Stimulated activated CD4-positive, alpha-beta T cell treated with anti-CD3 and anti-CD28 coated beads, TNF-alpha, amount 100 ng/mL, for 1 hour (primary cell): ENCODE data around the gene XPOT.
"Not testable (repeated sequence)": the region's sequence is repeated elsewhere in the genome, so short reads cannot be mapped to it uniquely, and the experiment has no call there.

Source experiments
- DNase-seq, 3 donors: peaks; one replicate each; pipeline ENCODE4 v3.0.0-alpha.2; 2020; ENCODE audit warnings: low read depth in 3 of 3, low spot score in 1 of 3

XPOT gene, protein sequence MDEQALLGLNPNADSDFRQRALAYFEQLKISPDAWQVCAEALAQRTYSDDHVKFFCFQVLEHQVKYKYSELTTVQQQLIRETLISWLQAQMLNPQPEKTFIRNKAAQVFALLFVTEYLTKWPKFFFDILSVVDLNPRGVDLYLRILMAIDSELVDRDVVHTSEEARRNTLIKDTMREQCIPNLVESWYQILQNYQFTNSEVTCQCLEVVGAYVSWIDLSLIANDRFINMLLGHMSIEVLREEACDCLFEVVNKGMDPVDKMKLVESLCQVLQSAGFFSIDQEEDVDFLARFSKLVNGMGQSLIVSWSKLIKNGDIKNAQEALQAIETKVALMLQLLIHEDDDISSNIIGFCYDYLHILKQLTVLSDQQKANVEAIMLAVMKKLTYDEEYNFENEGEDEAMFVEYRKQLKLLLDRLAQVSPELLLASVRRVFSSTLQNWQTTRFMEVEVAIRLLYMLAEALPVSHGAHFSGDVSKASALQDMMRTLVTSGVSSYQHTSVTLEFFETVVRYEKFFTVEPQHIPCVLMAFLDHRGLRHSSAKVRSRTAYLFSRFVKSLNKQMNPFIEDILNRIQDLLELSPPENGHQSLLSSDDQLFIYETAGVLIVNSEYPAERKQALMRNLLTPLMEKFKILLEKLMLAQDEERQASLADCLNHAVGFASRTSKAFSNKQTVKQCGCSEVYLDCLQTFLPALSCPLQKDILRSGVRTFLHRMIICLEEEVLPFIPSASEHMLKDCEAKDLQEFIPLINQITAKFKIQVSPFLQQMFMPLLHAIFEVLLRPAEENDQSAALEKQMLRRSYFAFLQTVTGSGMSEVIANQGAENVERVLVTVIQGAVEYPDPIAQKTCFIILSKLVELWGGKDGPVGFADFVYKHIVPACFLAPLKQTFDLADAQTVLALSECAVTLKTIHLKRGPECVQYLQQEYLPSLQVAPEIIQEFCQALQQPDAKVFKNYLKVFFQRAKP

DNA sequence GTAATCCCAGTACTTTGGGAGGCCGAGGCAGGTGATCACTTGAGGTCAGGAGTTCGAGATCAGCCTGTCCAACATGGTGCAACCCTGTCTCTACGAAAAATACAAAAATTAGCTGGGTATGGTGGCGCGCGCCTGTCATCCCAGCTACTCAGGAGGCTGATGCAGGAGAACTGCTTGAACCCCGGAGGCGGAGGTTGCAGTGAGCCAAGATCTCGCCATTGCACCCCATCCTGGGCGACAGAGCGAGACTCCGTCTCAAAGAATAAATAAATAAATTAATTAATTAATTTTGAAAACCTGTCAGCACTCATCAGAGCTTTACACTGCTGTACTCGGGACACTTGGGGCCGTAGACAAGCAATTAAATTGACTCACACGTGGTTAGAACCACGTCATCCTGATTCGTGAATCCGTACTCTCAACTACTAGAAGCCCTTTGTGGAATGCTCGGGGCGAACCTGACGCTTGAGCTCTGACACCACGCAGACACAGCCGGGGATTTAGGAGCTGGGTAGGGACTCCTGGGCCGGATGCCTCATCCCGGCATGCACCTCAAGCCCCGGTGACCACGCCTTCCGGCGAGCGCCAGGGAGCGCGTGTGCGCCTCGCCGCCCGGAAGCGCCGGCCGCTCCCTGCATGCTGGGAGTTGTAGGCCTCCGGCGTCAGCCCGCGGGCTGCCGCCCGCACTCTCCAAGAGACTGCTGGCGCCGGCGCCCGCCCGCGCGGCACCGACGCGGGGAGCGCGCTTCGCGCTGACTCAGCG, at the start of gene XPOT:
XPOT (plus strand) TSS at position 686 of the 763 bp plus-strand sequence. CDS start 5,644 bp downstream, outside the sequence.
- peak; percentile 81 to 84 (median 84) for DNase-seq

DNA sequence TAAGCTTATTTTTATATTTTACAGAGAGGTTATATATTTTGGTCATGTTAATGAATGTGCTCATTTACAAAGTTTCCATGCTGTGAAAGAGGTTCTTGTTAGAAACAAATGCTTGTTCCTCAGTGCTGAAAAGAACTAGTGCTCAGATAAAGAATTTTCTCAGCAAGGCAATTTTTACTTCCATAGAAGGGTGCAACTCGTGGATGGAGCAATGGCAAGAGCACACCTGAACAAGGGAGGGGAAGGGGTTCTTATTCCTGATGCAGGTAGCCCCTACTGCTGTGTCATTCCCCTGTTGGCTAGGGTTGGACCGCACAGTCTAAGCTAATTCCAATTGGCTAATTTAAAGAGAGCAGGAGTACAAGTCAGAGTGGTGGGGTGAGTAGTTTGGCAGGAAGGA, 48.0 kb upstream of the XPOT start:
- DNase-seq: not testable (repeated sequence)

DNA sequence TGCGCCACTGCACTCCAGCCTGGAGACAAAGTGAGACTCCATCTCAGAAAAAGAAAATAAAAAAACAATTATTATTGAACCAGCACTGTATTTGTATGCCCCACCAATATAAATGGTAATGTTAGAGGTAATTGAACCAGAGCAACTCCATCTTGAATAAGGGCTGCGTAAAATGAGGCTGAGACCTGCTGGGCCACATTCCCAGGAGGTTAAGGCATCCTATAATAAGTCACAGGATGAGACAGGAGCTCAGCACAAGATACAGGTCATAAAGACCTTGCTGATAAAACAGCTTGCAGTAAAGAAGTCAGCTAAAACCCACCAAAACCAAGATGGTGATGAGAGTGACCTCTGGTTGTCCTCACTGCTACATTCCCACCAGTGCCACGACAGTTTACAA, 43.0 kb upstream of the XPOT start:
- not testable (repeated sequence) for DNase-seq

DNA sequence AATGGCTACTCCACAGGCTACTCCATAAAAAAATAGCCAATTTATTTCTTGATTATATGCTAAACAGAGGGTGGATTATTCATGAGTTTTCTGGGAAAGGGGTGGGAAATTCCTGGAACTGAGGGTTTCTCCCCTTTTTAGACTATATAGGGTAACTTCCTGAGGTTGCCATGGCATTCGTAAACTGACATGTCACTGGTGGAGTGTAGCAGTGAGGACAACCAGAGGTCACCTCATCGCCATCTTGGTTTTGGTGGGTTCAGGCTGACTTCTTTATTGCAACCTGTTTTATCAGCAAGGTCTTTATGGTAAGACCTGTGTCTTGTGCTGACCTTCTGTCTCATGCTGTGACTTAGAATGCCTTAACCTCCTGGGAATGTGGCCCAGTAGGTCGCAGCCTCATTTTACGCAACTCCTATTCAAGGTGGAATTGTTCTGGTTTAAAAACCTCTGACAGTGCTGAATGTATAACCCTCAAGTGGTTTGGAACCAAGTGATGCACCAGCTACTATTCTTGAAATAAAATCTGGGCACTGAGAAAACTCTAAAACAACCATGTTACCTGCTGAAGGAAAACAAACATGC, 41.4 kb upstream of the XPOT start:
- DNase-seq: no peak

DNA sequence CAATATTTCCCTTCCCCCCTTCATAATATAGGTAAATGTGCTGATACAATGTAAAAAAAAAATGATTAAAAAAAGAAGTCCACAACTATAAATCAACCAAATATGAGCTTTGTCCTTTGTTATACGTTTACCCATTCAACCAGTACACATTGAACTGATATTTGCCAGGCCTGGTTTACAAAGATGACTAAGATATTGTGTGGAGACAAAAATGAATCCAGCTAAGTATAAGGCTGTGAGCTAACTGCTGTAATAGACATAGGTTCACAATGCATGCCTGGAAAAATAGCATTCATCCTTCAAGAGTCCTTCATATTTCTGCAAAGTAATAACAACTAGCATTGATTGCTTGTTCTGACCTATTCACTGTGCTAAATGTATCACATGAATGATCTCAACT, 20.5 kb upstream of the XPOT start:
- no peak for DNase-seq

DNA sequence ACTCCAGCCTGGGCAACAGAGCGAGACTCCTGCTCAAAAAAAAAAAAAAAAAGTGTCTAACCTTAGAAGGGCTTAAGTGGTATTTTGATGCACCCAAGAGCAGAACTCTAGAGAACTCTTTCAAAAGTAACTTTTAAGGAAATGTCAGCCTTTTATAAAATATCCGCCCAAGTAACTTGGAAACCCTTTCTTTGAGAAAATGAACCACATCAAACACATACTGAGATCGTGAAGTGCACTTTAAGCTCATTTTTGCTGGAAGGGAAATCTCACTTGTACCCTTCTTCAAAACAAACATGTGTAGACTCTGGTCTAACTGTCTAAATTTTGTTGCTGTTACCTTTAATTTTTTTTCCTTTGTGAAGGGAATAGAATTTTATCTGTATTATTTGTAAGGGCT, 19.2 kb upstream of the XPOT start:
- DNase-seq: no peak

DNA sequence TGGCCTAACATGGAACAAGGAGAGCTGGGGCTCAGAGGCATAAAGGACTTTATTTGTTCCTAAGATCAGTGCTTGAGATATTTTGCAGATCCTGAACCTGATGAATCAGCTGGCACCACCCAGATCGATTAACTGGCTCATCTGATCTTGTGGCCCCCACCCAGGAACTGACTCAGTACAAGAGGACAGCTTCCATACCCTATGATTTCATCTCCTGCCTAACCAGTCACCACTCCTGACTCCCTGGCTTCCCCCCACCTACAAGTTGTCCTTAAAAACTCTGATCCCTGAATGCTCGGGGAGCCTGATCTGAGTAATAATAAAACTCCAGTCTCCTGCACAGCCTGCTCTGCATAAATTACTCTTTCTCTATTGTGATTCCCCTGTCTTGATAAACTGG, 18.7 kb upstream of the XPOT start:
- no peak for DNase-seq

DNA sequence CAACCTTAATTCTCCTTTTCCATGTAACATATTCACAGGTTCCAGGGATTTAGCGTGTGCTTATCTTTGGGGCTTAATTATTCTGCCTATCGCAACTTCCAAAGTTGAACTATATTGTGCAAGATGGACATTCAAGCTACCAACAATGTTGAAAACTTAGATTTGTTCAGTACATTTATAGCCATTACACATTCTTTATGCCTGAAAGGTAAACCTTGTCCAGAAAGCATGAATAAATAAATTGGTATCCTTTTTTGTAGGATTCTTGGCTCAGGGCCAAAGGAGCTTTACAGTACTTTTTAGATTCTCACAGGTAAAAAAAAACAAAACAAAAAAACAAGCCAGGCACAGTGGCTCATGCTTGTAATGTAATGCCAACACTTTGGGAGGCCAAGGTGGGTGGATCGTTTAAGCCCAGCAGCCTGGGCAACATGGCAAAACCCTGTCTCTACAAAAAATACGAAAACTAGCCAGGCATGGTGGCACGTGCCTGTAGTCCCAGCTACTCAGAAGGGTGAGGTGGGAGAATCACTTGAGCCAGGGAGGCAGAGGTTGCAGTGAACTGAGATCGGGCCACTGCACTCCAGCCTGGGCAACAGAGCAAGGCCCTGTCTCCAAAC, 16.9 kb upstream of the XPOT start:
- no peak for DNase-seq

DNA sequence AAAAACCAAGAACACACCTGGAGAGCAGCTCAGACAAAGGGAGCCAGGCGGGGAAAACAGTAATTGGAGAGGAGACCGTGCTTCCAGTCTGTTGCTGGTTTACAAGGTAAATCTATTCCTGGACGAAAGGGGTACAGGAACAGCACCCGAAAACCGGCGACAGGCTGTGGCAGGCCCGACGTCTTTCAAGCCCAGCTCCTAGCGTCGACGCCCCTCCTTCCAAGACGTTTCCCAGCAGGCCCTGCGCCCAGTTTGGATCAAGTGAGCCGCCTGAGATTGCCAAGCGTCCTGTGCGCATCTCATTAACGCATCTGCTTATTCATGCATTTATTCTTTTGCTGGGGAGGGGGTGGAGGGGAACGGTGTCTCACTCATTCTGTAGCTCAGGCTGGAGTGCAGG, 15.0 kb upstream of the XPOT start:
- DNase-seq: no peak

DNA sequence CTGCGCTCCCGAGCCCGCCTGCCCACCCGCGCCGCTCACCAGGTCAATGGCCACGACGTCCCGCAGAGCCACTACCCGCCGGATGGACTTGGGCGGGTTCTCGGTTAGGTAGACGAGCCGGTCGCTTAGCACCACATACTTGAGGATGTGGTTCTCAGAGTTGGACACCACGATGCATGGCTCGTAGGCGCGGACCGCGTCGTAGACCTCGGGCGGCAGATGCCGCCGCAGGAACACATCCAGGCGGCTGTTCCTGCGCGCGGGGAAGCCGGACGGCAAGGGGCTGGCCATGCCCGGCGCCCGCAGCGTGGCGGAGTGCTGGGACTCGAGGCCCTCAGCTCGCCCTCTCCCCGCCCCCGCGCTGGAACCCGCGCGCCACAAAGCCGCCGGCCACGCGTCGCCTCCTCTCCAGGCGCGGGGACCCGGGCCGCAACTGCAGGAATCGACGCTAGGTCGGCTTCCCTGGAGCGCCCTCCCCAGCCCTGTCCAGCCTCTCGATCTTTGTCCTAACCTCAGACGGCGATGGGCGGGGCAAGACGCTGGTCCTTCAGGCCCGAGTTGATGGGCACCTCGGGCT, 13.8 kb upstream of the XPOT start, which contains the start of gene C12orf56:
C12orf56 (minus strand) TSS at position 484 of the 577 bp plus-strand sequence; CDS start at position 291, 193 bp downstream.
- DNase-seq: no peak

DNA sequence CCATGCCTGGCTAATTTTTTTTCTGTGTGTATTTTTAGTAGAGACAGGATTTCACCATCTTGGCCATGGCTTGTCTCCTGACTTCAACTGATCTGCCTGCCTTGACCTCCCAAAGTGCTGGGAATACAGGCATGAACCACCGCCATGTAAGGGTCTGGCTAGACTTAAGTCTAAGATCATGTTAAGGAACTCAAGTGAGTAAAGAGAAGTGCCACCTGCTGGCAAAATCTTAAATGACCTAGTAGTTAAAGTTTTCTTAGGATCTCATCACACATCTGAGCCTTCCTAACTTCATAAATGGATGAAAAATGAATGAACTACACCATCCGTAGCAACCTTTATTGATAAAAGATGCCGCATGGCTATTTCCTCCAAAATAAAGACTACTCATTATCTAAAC, 12.0 kb upstream of the XPOT start:
- DNase-seq: no peak

DNA sequence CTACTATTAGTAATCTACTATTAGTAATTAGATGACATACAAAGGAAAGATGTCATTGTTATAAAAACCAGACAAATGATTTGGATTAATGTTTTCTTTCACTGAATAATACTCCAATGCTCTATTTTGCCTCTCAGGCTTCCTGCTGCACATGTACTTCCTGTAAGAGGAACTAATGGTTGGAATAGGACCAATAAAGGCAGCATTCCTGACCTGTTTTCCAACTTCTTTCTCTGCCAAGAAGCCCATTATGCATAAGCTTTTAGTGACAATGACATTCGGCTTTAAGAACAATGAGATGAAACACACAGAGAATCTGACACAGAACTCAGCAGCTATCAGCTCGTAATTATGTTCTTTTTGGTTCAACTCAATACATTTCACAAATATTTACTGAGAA, 8.5 kb upstream of the XPOT start:
- no peak for DNase-seq

DNA sequence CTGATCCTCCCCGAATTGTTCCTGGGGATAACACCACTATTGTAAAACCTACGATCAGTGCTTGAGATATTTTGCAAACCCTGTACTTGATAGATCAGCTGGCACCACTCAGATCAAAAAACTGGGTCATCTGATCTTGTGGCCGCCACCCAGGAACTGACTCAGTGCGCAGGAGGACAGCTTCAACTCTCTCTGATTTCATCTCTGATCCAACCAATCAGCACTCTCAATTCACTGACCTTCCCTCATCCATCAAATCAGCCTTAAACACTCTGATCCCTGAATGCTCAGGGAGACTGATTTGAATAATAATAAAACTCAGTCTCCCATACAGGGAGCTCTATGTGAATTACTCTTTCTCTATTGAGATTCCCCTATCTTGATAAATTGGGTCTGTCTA, 4.2 kb upstream of the XPOT start:
- no peak for DNase-seq

DNA sequence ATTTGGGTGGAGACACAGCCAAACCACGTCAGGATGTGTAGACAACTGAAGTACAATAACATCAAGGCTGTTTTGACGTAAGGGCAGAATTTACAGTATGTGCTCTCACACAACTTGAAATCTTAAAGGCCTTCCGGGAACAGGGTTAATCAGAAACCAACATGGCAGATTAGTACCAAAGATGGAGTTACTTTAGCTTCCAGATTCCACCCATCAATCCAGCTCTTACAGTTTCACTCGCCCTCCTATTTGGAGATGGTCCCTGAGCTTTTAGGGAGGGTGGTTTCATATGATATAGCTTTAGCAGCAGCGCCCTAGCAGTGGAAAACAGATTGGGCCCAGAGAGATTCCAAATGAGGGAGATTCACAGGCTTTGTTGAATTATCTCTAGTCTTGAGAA, 2.0 kb upstream of the XPOT start:
- no peak for DNase-seq

DNA sequence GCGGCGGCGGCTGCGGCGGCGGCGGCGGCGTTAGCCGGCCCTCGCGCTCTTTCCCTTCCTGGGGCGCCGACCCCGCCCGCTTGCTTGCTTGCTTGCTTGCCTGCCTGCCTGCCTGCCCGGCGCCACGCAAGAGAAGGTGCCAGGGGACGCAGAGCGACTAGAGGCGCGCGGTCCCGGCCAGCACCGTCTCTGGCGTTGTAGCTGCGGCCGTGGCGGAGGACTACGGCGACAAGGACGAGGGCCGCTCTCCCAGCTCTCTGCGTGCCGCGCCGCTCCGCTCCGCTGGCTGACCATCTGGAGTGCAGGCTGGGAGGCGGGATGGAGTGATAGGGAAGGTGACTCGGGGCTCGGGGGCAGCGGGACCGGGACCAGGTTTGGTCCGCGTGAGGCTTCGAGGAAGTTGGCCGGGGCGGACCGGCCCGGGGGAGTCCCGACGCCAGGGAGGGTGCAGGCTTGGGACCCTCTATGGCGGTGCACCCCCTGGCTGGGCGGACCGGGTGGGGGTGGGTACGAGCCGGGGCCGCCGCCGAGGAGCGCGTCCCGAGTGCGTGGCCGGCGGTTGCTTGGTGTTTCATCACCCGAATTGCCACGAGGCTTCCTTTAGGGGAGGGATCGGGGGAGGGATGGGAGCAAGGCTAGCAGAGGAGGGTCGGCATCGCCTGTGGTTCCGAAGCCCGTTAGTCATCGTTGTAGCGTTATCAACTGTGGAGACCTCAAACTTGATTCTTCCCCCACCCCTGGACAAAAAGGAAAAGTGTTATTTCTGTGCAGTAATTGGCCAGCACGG, 471 bp downstream of the XPOT start:
- peak in 2 of 3 donors; percentile 22 to 58 for DNase-seq

DNA sequence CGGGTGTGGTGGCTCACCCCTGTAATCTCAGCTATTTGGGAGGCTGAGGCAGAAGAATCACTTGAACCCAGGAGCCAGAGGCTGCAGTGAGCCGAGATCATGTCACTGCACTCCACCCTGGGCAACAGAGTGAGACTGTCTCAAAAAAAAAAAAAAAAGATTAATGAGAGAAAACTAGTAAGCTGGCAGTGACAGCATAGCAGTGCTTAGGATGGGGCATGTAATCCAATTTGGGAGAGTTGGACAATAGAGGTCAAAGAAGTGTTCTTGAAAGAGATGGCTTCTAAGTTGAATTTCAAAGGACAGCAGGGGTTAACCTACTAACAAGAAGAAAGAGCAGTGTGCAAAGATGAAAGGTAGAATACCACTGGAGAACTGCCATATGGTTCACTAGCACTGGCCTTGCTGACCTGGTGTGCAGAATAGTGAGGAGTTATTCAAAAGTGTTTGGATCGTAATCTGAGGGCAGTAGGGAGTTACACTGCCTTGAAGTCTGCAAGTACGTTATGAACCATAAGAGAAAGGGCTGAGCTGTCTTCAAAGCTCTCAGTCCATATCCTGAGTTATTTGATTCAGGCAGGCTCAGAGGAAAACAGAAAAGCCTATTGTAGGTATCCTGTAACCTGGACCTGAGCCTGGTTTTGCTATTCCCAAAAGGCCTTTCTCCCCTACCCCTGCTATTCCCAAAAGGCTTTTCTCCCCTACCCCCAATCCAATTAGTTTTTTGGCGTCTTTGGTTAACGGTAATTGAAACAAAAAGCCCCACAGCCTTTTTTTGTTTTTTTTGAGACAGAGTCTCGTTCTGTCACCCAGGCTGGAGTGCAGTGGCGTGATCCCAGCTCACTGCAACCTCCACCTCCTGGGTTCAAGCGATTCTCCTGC, 3.4 kb downstream of the XPOT start:
- DNase-seq: no peak

DNA sequence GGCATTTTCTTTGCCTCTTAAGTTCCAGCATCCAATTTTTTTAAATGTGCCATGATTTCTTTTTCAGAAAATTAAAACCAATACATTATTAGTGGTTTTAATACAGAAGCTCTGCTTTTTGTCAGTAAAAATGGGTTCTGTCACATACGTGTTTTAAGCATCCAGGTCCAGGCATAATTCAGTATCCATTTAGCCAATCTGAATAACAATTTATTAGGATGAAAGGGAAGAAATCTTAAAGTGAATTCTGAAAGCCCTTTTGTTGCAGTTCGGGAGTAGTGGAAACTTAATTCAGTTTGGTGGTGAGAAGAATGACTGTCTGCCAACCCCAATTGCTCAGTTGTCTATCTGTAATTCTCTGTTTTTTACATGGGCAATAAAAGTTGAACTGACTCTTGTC, 7.2 kb downstream of the XPOT start:
- DNase-seq: no peak

DNA sequence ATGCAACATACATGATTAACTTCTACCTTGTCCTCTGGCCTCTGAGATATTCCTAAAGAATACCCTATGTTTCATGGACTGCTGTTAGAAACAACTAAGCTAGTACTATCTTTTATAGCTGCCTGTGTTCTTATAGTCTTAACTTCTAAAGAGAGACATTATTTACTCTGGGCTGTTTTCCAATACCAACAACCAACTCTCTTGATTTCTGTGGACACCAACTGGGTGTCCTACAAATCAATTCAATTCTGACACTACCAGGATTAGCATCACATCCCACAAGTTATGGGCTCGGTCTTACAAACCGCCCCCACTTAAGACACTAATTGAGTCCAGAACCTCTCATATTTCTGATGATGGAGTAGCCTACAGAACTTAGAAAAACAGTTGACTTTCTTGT, 8.3 kb downstream of the XPOT start:
- no peak for DNase-seq
